ENCODE measurements around the gene VENTX. TPM values are rescaled to one million over a fixed set of nuclear protein-coding genes. Genes with fewer than 3 reads are reported as not detected.

VENTX gene
- total RNA-seq, 1 donor from 2014 or later: not detected

DNA sequence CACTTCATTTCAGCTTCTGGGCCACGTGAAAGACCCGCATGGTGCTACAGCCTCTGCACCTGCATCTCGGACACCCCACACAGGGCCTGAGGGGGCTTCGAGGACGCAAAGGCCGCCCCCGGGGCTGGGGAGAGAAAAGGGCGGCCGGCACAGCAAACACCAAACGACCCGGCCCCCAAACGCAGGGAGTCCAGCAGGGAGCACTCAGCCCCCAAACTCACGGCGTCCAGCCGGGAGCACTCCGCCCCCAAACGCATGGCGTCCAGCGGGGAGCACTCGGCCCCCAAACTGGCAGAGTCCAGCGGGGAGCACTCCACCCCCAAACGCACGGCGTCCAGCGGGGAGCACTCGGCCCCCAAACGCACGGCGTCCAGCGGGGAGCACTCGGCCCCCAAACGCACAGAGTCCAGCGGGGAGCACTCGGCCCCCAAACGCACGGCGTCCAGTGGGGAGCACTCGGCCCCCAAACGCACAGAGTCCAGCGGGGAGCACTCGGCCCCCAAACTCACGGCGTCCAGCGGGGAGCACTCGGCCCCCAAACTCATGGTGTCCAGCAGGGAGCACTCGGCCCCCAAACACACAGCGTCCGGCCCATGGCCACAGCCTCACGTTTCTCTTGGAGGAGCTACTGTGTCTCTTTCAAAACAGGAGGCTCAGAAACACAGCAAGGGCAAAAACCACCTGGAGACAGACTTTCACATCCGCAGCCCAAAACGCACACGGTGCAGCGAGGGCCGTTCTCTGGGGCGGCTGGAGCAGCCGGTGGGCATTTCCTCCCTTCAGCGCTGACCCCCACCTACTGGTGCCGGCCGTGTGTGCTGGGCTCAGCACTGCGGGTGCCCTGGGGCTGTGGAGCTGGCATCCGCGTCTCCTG is 34.6 kb upstream of the VENTX start:
- no peaks in the 10 kb centered on the region for H3K9me3 Mint-ChIP-seq (ENCODE audit: low read depth)
- H3K27ac Mint-ChIP-seq (ENCODE audit: unreplicated experiment): no peak overlapping the region
- H3K4me1 Mint-ChIP-seq (ENCODE audit: low read depth): no peaks in the 10 kb centered on the region
- peaks cover 14% of the 10 kb centered on the region for H3K27me3 Mint-ChIP-seq (ENCODE audit: low read depth)
- no peak overlapping the region for H3K4me3 Mint-ChIP-seq (ENCODE audit: unreplicated experiment)
- peak; percentile 77 for DNase-seq (ENCODE audit: low spot score)
- no peaks in the 10 kb centered on the region for H3K36me3 Mint-ChIP-seq (ENCODE audit: low read depth)
- TF ChIP-seq, protein P1, sequence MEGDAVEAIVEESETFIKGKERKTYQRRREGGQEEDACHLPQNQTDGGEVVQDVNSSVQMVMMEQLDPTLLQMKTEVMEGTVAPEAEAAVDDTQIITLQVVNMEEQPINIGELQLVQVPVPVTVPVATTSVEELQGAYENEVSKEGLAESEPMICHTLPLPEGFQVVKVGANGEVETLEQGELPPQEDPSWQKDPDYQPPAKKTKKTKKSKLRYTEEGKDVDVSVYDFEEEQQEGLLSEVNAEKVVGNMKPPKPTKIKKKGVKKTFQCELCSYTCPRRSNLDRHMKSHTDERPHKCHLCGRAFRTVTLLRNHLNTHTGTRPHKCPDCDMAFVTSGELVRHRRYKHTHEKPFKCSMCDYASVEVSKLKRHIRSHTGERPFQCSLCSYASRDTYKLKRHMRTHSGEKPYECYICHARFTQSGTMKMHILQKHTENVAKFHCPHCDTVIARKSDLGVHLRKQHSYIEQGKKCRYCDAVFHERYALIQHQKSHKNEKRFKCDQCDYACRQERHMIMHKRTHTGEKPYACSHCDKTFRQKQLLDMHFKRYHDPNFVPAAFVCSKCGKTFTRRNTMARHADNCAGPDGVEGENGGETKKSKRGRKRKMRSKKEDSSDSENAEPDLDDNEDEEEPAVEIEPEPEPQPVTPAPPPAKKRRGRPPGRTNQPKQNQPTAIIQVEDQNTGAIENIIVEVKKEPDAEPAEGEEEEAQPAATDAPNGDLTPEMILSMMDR (IDR thresholded peaks at IDR 0.05): no peak

DNA sequence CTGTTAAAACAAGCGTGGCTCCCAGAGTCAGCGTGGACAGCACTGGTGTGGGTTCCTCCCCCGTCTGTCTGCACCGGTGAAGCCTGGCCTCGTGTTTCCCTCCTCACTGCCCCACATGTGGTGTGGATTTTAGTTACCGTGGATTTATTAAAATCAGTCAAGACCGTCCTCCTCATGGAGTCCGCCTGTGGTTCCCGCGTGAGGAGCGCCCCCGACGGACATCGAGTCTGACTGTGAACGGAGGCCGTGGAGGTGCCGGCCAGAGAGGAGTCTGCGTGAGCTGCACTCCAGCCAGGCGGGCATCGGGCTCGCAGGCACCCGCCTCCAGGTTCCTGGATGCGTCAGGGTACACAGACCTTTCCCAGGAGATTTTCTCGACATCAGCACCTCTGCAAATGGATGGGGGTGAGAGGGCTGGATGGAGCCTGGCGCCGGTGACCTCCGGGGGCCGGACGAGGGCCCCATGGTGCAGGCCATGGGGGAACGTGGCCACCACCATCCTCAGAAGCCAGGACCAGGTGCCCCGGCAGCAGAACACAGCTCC is 33.9 kb upstream of the VENTX start:
- H3K27ac Mint-ChIP-seq (ENCODE audit: unreplicated experiment): no peak overlapping the region
- H3K4me3 Mint-ChIP-seq (ENCODE audit: unreplicated experiment): no peak overlapping the region
- H3K36me3 Mint-ChIP-seq (ENCODE audit: low read depth): no peaks in the 10 kb centered on the region

GRCh38 chr10:133204226-133205015 is 33.2 kb upstream of the VENTX start:
- Mint-ChIP-seq H3K4me3 (ENCODE audit: unreplicated experiment) (no peak overlapping the region), H3K9me3 (ENCODE audit: low read depth) (no peaks in the 10 kb centered on the region), H3K4me1 (ENCODE audit: low read depth) (no peaks in the 10 kb centered on the region), H3K27me3 (ENCODE audit: low read depth) (peaks cover 14% of the 10 kb centered on the region), H3K27ac (ENCODE audit: unreplicated experiment) (no peak overlapping the region), H3K36me3 (ENCODE audit: low read depth) (no peaks in the 10 kb centered on the region)
- peak; percentile 68 for DNase-seq (ENCODE audit: low spot score)
- TF ChIP-seq, protein P1 (IDR thresholded peaks at IDR 0.05): no peak

More for the DNA sequence above, 33.9 kb upstream of the VENTX start:
- TF ChIP-seq, protein P1 (IDR thresholded peaks at IDR 0.05): no peak
- Mint-ChIP-seq H3K9me3 (ENCODE audit: low read depth) (no peaks in the 10 kb centered on the region), H3K4me1 (ENCODE audit: low read depth) (no peaks in the 10 kb centered on the region), H3K27me3 (ENCODE audit: low read depth) (peaks cover 14% of the 10 kb centered on the region)
- peak; percentile 91 for DNase-seq (ENCODE audit: low spot score)

DNA sequence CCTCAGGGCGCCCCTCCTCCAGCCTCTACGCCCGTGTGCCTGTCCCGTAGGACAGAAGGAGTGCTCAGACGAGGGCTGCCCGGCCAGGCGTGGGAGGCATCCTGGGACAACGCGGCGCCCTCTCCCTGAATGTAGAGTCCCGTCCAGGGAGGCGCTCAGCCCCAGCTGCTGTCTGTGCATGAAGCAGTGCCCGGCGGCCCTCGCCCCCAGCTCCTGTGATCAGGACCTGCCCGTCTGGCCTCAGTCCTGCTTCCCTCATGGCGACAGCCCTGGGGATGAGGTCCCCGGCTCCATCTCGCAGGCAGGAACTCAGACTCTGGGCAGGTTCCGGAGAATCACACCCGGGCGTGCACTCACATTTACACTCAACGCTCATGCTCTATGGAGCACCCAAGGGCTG is 32.5 kb upstream of the VENTX start:
- H3K36me3 Mint-ChIP-seq (ENCODE audit: low read depth): no peaks in the 10 kb centered on the region
- H3K4me3 Mint-ChIP-seq (ENCODE audit: unreplicated experiment): no peak overlapping the region
- peak; percentile 92 for DNase-seq (ENCODE audit: low spot score)
- TF ChIP-seq, protein P1 (IDR thresholded peaks at IDR 0.05): no peak
- no peaks in the 10 kb centered on the region for H3K9me3 Mint-ChIP-seq (ENCODE audit: low read depth)
- peaks cover 14% of the 10 kb centered on the region for H3K27me3 Mint-ChIP-seq (ENCODE audit: low read depth)
- no peak overlapping the region for H3K27ac Mint-ChIP-seq (ENCODE audit: unreplicated experiment)
- H3K4me1 Mint-ChIP-seq (ENCODE audit: low read depth): no peaks in the 10 kb centered on the region

All from chondrocyte (in vitro differentiated cells).